Measurements from ENCODE around the gene PHACTR2.
"Not testable (repeated sequence)": the region's sequence is repeated elsewhere in the genome, so short reads cannot be mapped to it uniquely, and the experiment has no call there.

PHACTR2 gene

GRCh38 chr6:143842902-143843676, 165.3 kb downstream of the PHACTR2 start, which contains the start of gene LTV1:
LTV1 (plus strand) TSS chr6:143843338; CDS start chr6:143843478, 140 bp downstream.
- TF ChIP-seq CTCF (IDR thresholded peaks at IDR 0.05), result no peak
- H3K27me3 Mint-ChIP-seq (ENCODE audit: low read depth, poor library complexity), result peaks cover 3% of the 10 kb centered on the region
- H3K4me1 Mint-ChIP-seq, result peaks cover 30% of the 10 kb centered on the region
- H3K36me3 Mint-ChIP-seq (ENCODE audit: low read depth), result peaks cover 42% of the 10 kb centered on the region
- peak within 1 kb of the TSS; percentile 99 for H3K27ac Mint-ChIP-seq
- H3K9me3 Mint-ChIP-seq, result peaks cover 13% of the 10 kb centered on the region
- peak; percentile 93 for DNase-seq
- H3K4me3 Mint-ChIP-seq, result peak within 1 kb of the TSS; percentile 97

- TF ChIP-seq CTCF (IDR thresholded peaks at IDR 0.05), result no peak
- no peak for DNase-seq
- peaks cover 30% of the 10 kb centered on the region for H3K4me1 Mint-ChIP-seq
- peak overlapping the region; percentile 97 for H3K4me3 Mint-ChIP-seq
- H3K27ac Mint-ChIP-seq, result peak overlapping the region; percentile 99
- peaks cover 47% of the 10 kb centered on the region for H3K36me3 Mint-ChIP-seq (ENCODE audit: low read depth)
- peaks cover 13% of the 10 kb centered on the region for H3K9me3 Mint-ChIP-seq
- H3K27me3 Mint-ChIP-seq (ENCODE audit: low read depth, poor library complexity), result peaks cover 3% of the 10 kb centered on the region
Measured at GRCh38 chr6:143843677-143843999, 165.9 kb downstream of the PHACTR2 start.

DNA sequence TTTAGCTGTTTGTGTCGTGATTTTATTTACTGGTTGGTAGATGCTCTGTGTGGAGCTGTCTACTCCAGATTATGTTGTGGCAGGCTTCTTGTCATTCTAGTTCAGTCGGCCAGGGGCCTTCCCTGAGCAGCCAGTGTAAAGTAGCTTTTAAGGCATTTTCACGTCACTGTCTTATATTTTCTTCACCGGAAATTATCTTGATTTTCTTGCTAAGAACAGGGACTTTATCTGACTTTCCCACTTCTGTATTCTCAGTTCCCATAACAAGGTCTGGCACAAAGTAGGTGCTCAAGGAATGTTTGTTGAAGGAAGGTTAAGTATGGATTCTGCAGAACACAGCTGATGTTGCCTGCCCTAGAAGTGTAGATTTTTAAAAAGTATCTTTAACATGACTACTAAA, 166.2 kb downstream of the PHACTR2 start:
- H3K4me3 Mint-ChIP-seq, result peak overlapping the region; percentile 97
- no peak for TF ChIP-seq CTCF (IDR thresholded peaks at IDR 0.05)
- DNase-seq, result no peak

DNA sequence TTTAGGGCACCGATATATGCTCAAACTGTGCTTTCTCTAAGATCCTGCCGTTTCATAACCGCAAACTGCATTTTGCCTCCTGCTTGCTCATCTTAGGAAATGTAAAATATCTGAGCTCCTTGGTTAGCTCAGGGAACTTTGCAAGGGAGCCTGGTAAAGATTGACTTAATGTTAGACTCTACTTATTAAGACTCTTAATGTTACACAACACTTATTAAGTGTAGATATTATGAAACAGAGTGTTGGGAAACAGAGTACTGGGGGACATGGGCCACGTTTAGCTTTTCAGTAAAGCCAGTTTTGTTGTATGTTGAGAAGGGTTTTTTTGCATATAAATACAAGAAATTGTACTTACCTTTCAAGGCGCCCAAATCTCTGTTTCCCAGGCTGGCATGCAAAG, 167.3 kb downstream of the PHACTR2 start:
- TF ChIP-seq CTCF (IDR thresholded peaks at IDR 0.05), result no peak
- H3K36me3 Mint-ChIP-seq (ENCODE audit: low read depth), result peaks cover 61% of the 10 kb centered on the region
- peaks cover 3% of the 10 kb centered on the region for H3K27me3 Mint-ChIP-seq (ENCODE audit: low read depth, poor library complexity)
- peaks cover 30% of the 10 kb centered on the region for H3K4me1 Mint-ChIP-seq
- H3K27ac Mint-ChIP-seq, result no peak overlapping the region
- peak overlapping the region; percentile 15 for H3K4me3 Mint-ChIP-seq
- no peak for DNase-seq
- peaks cover 13% of the 10 kb centered on the region for H3K9me3 Mint-ChIP-seq

More for the DNA sequence above, 166.2 kb downstream of the PHACTR2 start:
- peaks cover 30% of the 10 kb centered on the region for H3K4me1 Mint-ChIP-seq
- peaks cover 3% of the 10 kb centered on the region for H3K27me3 Mint-ChIP-seq (ENCODE audit: low read depth, poor library complexity)
- H3K27ac Mint-ChIP-seq, result peak overlapping the region; percentile 99
- peaks cover 13% of the 10 kb centered on the region for H3K9me3 Mint-ChIP-seq
- peaks cover 51% of the 10 kb centered on the region for H3K36me3 Mint-ChIP-seq (ENCODE audit: low read depth)

DNA sequence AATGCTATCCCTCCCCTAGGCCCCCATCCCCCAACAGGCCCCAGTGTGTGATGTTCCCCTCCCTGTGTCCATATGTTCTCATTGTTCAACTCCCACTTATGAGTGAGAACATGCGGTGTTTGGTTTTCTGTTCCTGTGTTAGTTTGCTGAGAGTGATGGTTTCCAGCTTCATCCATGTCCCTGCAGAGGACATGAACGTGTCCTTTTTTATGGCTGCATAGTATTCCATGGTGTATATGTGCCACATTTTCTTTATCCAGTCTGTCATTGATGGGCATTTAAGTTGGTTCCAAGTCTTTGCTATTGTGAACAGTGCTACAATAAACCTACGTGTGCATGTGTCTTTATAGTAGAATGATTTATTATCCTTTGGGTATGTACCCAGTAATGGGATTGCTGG, 173.9 kb downstream of the PHACTR2 start:
- not testable (repeated sequence) for H3K4me3 Mint-ChIP-seq; H3K4me1 Mint-ChIP-seq; H3K27ac Mint-ChIP-seq; DNase-seq; H3K27me3 Mint-ChIP-seq (ENCODE audit: low read depth, poor library complexity)
- peaks cover 96% of the 10 kb centered on the region for H3K36me3 Mint-ChIP-seq (ENCODE audit: low read depth)
- peaks cover 61% of the 10 kb centered on the region for H3K9me3 Mint-ChIP-seq

- H3K36me3 Mint-ChIP-seq (ENCODE audit: low read depth), result peaks cover 97% of the 10 kb centered on the region
- peaks cover 61% of the 10 kb centered on the region for H3K9me3 Mint-ChIP-seq
- H3K27me3 Mint-ChIP-seq (ENCODE audit: low read depth, poor library complexity); DNase-seq; H3K4me3 Mint-ChIP-seq; H3K27ac Mint-ChIP-seq; H3K4me1 Mint-ChIP-seq: not testable (repeated sequence)
Measured at GRCh38 chr6:143855057-143855456, 177.3 kb downstream of the PHACTR2 start.

DNA sequence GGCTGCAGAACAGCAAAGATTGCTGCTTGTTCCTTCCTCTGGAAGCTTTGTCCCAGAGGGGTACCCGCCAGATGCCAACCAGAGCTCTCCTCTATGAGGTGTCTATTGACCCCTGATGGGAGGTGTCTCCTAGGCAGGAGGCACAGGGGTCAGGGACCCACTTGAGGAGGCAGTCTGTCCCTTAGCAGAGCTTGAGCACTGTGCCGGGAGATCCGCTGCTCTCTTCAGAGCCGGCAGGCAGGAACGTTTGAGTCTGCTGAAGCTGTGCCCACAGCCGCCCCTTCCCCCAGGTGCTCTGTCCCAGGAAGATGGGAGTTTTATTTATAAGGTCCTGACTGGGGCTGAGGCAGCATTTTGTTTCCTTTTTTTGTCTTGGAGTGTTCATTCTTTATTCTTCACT, 179.0 kb downstream of the PHACTR2 start:
- H3K4me1 Mint-ChIP-seq; H3K27me3 Mint-ChIP-seq (ENCODE audit: low read depth, poor library complexity); H3K4me3 Mint-ChIP-seq; DNase-seq; H3K27ac Mint-ChIP-seq: not testable (repeated sequence)
- Mint-ChIP-seq H3K9me3 (peaks cover 49% of the 10 kb centered on the region), H3K36me3 (ENCODE audit: low read depth) (peaks cover 92% of the 10 kb centered on the region)

All from nephron progenitor cell (in vitro differentiated cells).